NT2/D1 (cell line): ENCODE measurements around the gene LTBP1.

Source experiments
- DNase-seq: peaks from one replicate; pipeline ENCODE4 v3.0.0-alpha.2; 2011; ENCODE audit warnings: low read depth, low spot score
- H3K27me3 ChIP-seq: 2 replicates; pipeline ENCODE4 v1.6.0; 2011; ENCODE audit warnings: mild to moderate bottlenecking; ENCODE audit not compliant: insufficient read length, insufficient read depth
- H3K36me3 ChIP-seq: 2 replicates; pipeline ENCODE4 v1.6.1; 2011; ENCODE audit warnings: mild to moderate bottlenecking, low read length, mixed read lengths; ENCODE audit not compliant: insufficient read depth, insufficient read length
- H3K4me1 ChIP-seq: 2 replicates; pipeline ENCODE4 v1.5.1; 2011; ENCODE audit not compliant: insufficient read depth, insufficient read length
- H3K4me3 ChIP-seq: 2 replicates; pipeline ENCODE4 v1.5.1; 2011; ENCODE audit warnings: low read depth; ENCODE audit not compliant: insufficient read length
- H3K9ac ChIP-seq: 2 replicates; pipeline ENCODE4 v1.6.0; 2011; ENCODE audit warnings: low read depth; ENCODE audit not compliant: insufficient read length
- H3K9me3 ChIP-seq: 2 replicates; pipeline ENCODE4 v1.5.1; 2011; ENCODE audit warnings: mild to moderate bottlenecking, low read length; ENCODE audit not compliant: insufficient read depth
- SUZ12 ChIP-seq: IDR thresholded peaks from 2 replicates; pipeline ENCODE4 v1.6.1; 2011; ENCODE audit not compliant: insufficient read length, insufficient read depth; ENCODE audit errors: extremely low read depth
- YY1 ChIP-seq: IDR thresholded peaks from 2 replicates; pipeline ENCODE4 v1.6.1; 2011; ENCODE audit not compliant: insufficient read length, insufficient read depth
- ZNF274 ChIP-seq: IDR thresholded peaks from 2 replicates; pipeline ENCODE4 v1.6.1; 2011; ENCODE audit warnings: mild to moderate bottlenecking, low read depth, low read length

Gene LTBP1

DNA sequence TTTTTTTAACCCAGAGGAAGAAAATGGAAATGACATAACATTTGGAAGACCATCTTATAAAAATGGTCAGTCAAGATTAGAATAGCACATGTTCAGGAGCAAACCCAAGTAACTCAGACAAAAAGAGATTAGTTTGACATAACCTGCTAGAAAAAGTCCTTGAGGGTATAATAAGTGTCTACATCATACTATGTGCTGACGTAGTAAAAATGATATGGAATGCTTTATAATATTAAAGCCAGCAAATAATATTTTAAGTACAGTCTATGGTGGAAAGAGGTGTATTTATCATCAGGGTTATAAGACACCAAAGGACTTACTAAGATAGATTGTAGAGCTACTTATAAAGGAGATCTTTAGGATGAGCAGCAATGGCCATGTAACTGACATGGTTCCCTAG, 169.0 kb downstream of the LTBP1 start:
- no peak overlapping the region for H3K4me3 ChIP-seq
- H3K36me3 ChIP-seq = peaks cover 5% of the 10 kb centered on the region
- H3K4me1 ChIP-seq = no peaks in the 10 kb centered on the region
- no peak for DNase-seq
- no peaks in the 10 kb centered on the region for H3K27me3 ChIP-seq
- no peaks in the 10 kb centered on the region for H3K9me3 ChIP-seq
- TF ChIP-seq ZNF274 = no peak
- TF ChIP-seq SUZ12 = no peak
- TF ChIP-seq YY1 = no peak
- no peak overlapping the region for H3K9ac ChIP-seq

- Histone ChIP-seq H3K36me3 (no peaks in the 10 kb centered on the region), H3K27me3 (no peaks in the 10 kb centered on the region), H3K9me3 (no peaks in the 10 kb centered on the region), H3K4me1 (no peaks in the 10 kb centered on the region), H3K9ac (no peak overlapping the region), H3K4me3 (no peak overlapping the region)
- TF ChIP-seq SUZ12 = no peak
- no peak for TF ChIP-seq YY1
- no peak for TF ChIP-seq ZNF274
- no peak for DNase-seq
Measured at GRCh38 chr2:33116799-33117198, 170.0 kb downstream of the LTBP1 start.

- TF ChIP-seq YY1 (no peak), SUZ12 (no peak), ZNF274 (no peak)
- Histone ChIP-seq H3K4me3 (no peak overlapping the region), H3K9ac (no peak overlapping the region), H3K36me3 (no peaks in the 10 kb centered on the region), H3K9me3 (no peaks in the 10 kb centered on the region), H3K4me1 (no peaks in the 10 kb centered on the region), H3K27me3 (no peaks in the 10 kb centered on the region)
- DNase-seq = no peak
Measured at GRCh38 chr2:33118651-33119050, 171.9 kb downstream of the LTBP1 start.

GRCh38 chr2:33121416-33121815, 174.7 kb downstream of the LTBP1 start:
- Histone ChIP-seq H3K36me3 (no peaks in the 10 kb centered on the region), H3K4me3 (no peak overlapping the region), H3K9me3 (no peaks in the 10 kb centered on the region), H3K4me1 (no peaks in the 10 kb centered on the region), H3K27me3 (no peaks in the 10 kb centered on the region), H3K9ac (no peak overlapping the region)
- TF ChIP-seq YY1 = no peak
- no peak for TF ChIP-seq SUZ12
- TF ChIP-seq ZNF274 = no peak
- DNase-seq = no peak

DNA sequence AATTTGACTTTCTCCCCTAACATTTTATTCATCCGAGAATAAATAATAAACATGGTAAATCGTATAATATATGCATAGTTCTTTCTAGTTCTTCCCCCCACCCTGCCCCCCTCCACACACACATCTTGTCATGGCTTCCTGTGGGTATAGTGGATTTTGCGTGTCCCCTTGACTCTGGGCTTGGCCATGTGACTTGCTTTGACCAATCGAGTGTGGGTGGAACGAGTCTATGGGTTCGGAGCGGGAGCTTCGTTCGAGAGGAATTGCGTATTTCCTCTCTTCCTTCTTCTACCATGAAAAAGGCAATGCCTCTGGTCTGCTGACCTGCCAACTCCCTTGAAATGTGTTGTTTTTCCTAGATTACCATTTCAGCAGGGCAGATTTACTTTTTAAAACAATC, 175.2 kb downstream of the LTBP1 start:
- Histone ChIP-seq H3K4me1 (no peaks in the 10 kb centered on the region), H3K27me3 (no peaks in the 10 kb centered on the region), H3K9ac (no peak overlapping the region), H3K36me3 (no peaks in the 10 kb centered on the region), H3K9me3 (no peaks in the 10 kb centered on the region), H3K4me3 (no peak overlapping the region)
- DNase-seq = no peak
- TF ChIP-seq YY1 (no peak), ZNF274 (no peak), SUZ12 (no peak)

GRCh38 chr2:33122726-33123125, 176.0 kb downstream of the LTBP1 start:
- Histone ChIP-seq H3K4me1 (no peaks in the 10 kb centered on the region), H3K36me3 (no peaks in the 10 kb centered on the region), H3K9ac (no peak overlapping the region), H3K27me3 (no peaks in the 10 kb centered on the region), H3K9me3 (no peaks in the 10 kb centered on the region), H3K4me3 (no peak overlapping the region)
- no peak for DNase-seq
- TF ChIP-seq SUZ12 (no peak), YY1 (no peak), ZNF274 (no peak)

- Histone ChIP-seq H3K4me1 (no peaks in the 10 kb centered on the region), H3K27me3 (no peaks in the 10 kb centered on the region), H3K4me3 (no peak overlapping the region), H3K9ac (no peak overlapping the region), H3K9me3 (no peaks in the 10 kb centered on the region), H3K36me3 (no peaks in the 10 kb centered on the region)
- no peak for TF ChIP-seq ZNF274
- TF ChIP-seq YY1 = no peak
- no peak for TF ChIP-seq SUZ12
- DNase-seq = no peak
Measured at GRCh38 chr2:33123216-33123615, 176.5 kb downstream of the LTBP1 start.

DNA sequence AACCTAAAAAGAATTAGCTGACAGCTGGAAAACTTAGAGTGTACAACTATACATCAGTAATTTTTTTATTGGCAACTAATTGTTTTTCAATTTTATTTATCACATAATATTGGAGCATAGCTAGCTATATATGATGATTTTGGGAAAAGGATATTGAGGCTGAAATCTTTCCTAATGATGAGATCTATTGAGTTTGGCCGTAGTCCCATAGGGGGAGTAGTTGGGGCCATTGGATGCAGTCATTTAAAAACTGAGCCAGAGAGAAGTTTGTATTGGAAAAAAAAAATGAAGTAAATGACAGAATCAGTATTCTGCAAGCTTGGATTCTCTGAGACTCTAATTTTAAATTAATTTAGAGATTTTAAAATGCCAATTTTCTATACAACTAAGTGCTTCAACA, 179.8 kb downstream of the LTBP1 start:
- no peak for TF ChIP-seq YY1
- no peak for TF ChIP-seq ZNF274
- Histone ChIP-seq H3K4me3 (no peak overlapping the region), H3K9ac (no peak overlapping the region), H3K4me1 (no peaks in the 10 kb centered on the region), H3K36me3 (no peaks in the 10 kb centered on the region), H3K9me3 (no peaks in the 10 kb centered on the region), H3K27me3 (no peaks in the 10 kb centered on the region)
- DNase-seq = no peak
